GM12878 (cell line): Measurements from ENCODE around the gene CTSA. TPM values are rescaled to one million over a fixed set of nuclear protein-coding genes. Genes with fewer than 3 reads are reported as not detected.

Experiments used
- ATAC-seq: fragments of 200-7000 bp; cut with Tn5 transposase; 3 replicates; pipeline ENCODE4 v1.9.1; 2020; ENCODE audit warnings: mild to moderate bottlenecking, moderate library complexity
- BruUV-seq: library from RNA; stranded (reverse); fragments of 400-500 nt; replicated peaks from 2 replicates; lab custom pipeline; 2021; lab: Mats Ljungman, UMichigan
- CTCF ChIA-PET: fragments of 300-600 bp; sonication (Branson Sonifier 250); formaldehyde crosslinking; extraction: SDS; loops from one replicate; lab custom pipeline; 2021; ENCODE audit warnings: inconsistent platforms; lab: Yijun Ruan, JAX
- POLR2A ChIA-PET: fragments of 350-600 bp; formaldehyde crosslinking; extraction: SDS; loops from one replicate; lab custom pipeline; 2021; ENCODE audit warnings: inconsistent platforms; lab: Charles Lee
- RAD21 ChIA-PET: fragments of 300-600 bp; sonication (Branson Sonifier 250); formaldehyde crosslinking; loops from one replicate; lab custom pipeline; 2023; ENCODE audit warnings: antibody characterized with exemption; ENCODE audit not compliant: unreplicated experiment; lab: Charles Lee
- SMC1A ChIA-PET: fragments of 300-600 bp; sonication (Branson Sonifier 250); formaldehyde crosslinking; loops from one replicate; lab custom pipeline; 2023; ENCODE audit not compliant: unreplicated experiment, uncharacterized antibody; lab: Charles Lee
- DNase-seq: peaks from one replicate; pipeline ENCODE4 v3.0.0-alpha.2; 2011; ENCODE audit warnings: low read depth, low spot score
- FAIRE-seq: peaks from 3 replicates; lab custom pipeline; 2011; peaks lifted over from hg19 to GRCh38; lab: Jason Lieb, UNC
- H2AFZ ChIP-seq: 2 replicates; pipeline ENCODE4 v1.6.0; 2011; ENCODE audit warnings: low read depth, low read length, control low read depth; ENCODE audit not compliant: control insufficient read depth
- H3K27ac ChIP-seq: 2 replicates; pipeline ENCODE4 v1.5.1; 2011; ENCODE audit warnings: control low read depth; ENCODE audit not compliant: control insufficient read depth, insufficient read depth
- H3K27me3 ChIP-seq, 2 experiments: replicated peaks in 1 of 2; 2 replicates each; pipeline versions ENCODE4 v1.6.0 to v1.6.1; 2011; ENCODE audit warnings: low read length in 1 of 2; ENCODE audit not compliant: control insufficient read depth in 2 of 2, insufficient read depth in 2 of 2
- H3K36me3 ChIP-seq, 2 experiments: 2 replicates each; pipeline ENCODE4 v1.5.1; 2011; ENCODE audit warnings: low read length in 1 of 2; ENCODE audit not compliant: control insufficient read depth in 2 of 2, insufficient read depth in 2 of 2
- H3K4me1 ChIP-seq: 2 replicates; pipeline ENCODE4 v1.6.1; 2011; ENCODE audit warnings: mild to moderate bottlenecking, low read length, moderate library complexity, mixed read lengths; ENCODE audit not compliant: control insufficient read depth, insufficient read depth
- H3K4me2 ChIP-seq: 2 replicates; pipeline ENCODE4 v1.6.0; 2011; ENCODE audit warnings: control low read depth; ENCODE audit not compliant: control insufficient read depth, insufficient read depth
- H3K4me3 ChIP-seq: fragments of 200-600 bp; sonication (generic); 2 replicates; pipeline ENCODE4 v1.5.1; 2016
- H3K79me2 ChIP-seq: 2 replicates; pipeline ENCODE4 v1.6.0; 2011; ENCODE audit warnings: low read length; ENCODE audit not compliant: control insufficient read depth, insufficient read depth
- H3K9ac ChIP-seq: 2 replicates; pipeline ENCODE4 v1.8.0; 2011; ENCODE audit warnings: low read length, control low read depth, mixed read lengths; ENCODE audit not compliant: control insufficient read depth, insufficient read depth
- H3K9me3 ChIP-seq: replicated peaks from 3 replicates; pipeline ENCODE4 v1.5.1; 2011; ENCODE audit warnings: mild to moderate bottlenecking, low read length; ENCODE audit not compliant: control insufficient read depth, insufficient read depth
- H4K20me1 ChIP-seq: 2 replicates; pipeline ENCODE4 v1.6.0; 2011; ENCODE audit not compliant: control insufficient read depth, insufficient read depth
- E2F8 ChIP-seq: fragments of 450-650 bp; IDR thresholded peaks from 2 replicates; pipeline ENCODE4 v1.6.1; 2018; ENCODE audit warnings: mild to moderate bottlenecking, low read depth, moderate library complexity; ENCODE audit not compliant: partially characterized antibody
- GABPA ChIP-seq: IDR thresholded peaks from 2 replicates; pipeline ENCODE4 v1.6.1; 2014; ENCODE audit warnings: antibody characterized with exemption, low read depth, mild to moderate bottlenecking, inconsistent platforms
- MAX ChIP-seq: IDR thresholded peaks from 2 replicates; pipeline ENCODE4 v1.6.1; 2012; ENCODE audit warnings: low read depth, low read length, improper control_type of control experiment
- MEF2B ChIP-seq: fragments of 450-650 bp; IDR thresholded peaks from 2 replicates; pipeline ENCODE4 v1.6.1; 2018; ENCODE audit warnings: mild to moderate bottlenecking, moderate library complexity; ENCODE audit not compliant: partially characterized antibody, poor library complexity, severe bottlenecking
- NFYB ChIP-seq: IDR thresholded peaks from 2 replicates; pipeline ENCODE4 v1.6.1; 2011; ENCODE audit warnings: low read depth, mild to moderate bottlenecking, low read length, improper control_type of control experiment, moderate library complexity; ENCODE audit not compliant: insufficient read depth
- RB1 ChIP-seq: fragments of 450-650 bp; formaldehyde crosslinking; IDR thresholded peaks from 2 replicates; pipeline ENCODE4 v1.6.1; 2017; ENCODE audit warnings: mild to moderate bottlenecking, borderline replicate concordance
- RCOR1 ChIP-seq: conservative IDR thresholded peaks from 2 replicates; pipeline ENCODE4 v1.6.1; 2012; ENCODE audit warnings: low read depth, low read length, improper control_type of control experiment
- RFX5 ChIP-seq: IDR thresholded peaks from 2 replicates; pipeline ENCODE4 v1.6.1; 2011; ENCODE audit warnings: low read depth, low read length, improper control_type of control experiment
- TBL1XR1 ChIP-seq: IDR thresholded peaks from 2 replicates; pipeline ENCODE4 v1.6.1; 2012; ENCODE audit warnings: low read depth, low read length, improper control_type of control experiment
- TCF12 ChIP-seq: IDR thresholded peaks from 2 replicates; pipeline ENCODE4 v1.6.1; 2011; ENCODE audit warnings: low read depth, mild to moderate bottlenecking, low read length
- WGBS: methylation state at CpG from one replicate; pipeline ENCODE4 v1.1.6; 2016; ENCODE audit warnings: low lambda C conversion rate; ENCODE audit not compliant: insufficient replicate concordance, insufficient coverage; ENCODE audit errors: missing lambda C conversion rate; 5-methylcytosine and 5-hydroxymethylcytosine counted together
- in situ Hi-C: fragments of 300-500 bp; cut with MboI; formaldehyde crosslinking; loops from 9 replicates; pipeline ENCODE4 v1.14.3; 2018; ENCODE audit warnings: mixed read lengths
- intact Hi-C: fragments of 100-400 bp; cut with micrococcal nuclease; formaldehyde crosslinking; loops from one replicate; pipeline ENCODE4 v1.14.2; 2022; ENCODE audit not compliant: unreplicated experiment
- polyA plus RNA-seq, 11 experiments: library from polyadenylated mRNA; depleted of rRNA in 4 of 11; unstranded in 6 of 11; stranded (reverse) in 5 of 11; fragments of >200 nt; fragmentation: Nextera tagmentation in 4 of 11; fragmentation: Illumina TruSeq in 1 of 11; extraction: Ambion mirVana in 4 of 11; extraction: Trizol in 1 of 11; gene quantifications; 1 replicate in 1 of 11; 2 replicates in 10 of 11; pipeline versions ENCODE4 v1.2.1 to v1.2.3, GENCODE V29; 2011 to 2016; ENCODE audit warnings: inconsistent platforms in 2 of 11, missing spikeins in 2 of 11, low read depth in 1 of 11
- total RNA-seq, 4 experiments: library from RNA; depleted of rRNA in 3 of 4; stranded (reverse); fragments of >200 nt in 3 of 4; fragmentation: Illumina TruSeq in 1 of 4; extraction: Trizol in 1 of 4; gene quantifications; 2 replicates each; pipeline versions ENCODE4 v1.2.1 to v1.2.3, GENCODE V29; 2013 to 2021
- TF ChIP-seq, protein P1 (sequence below): fragments of 450-650 bp; IDR thresholded peaks from 2 replicates; pipeline ENCODE4 v1.6.1; 2017; ENCODE audit warnings: mild to moderate bottlenecking, moderate library complexity

The CTSA gene
- total and polyA plus RNA-seq, 10 of the 15 experiments (the other 5 are each of a cell fraction or from before 2014, with no cell fraction given): 7.1 to 67.0 (median 36.2) TPM

DNA sequence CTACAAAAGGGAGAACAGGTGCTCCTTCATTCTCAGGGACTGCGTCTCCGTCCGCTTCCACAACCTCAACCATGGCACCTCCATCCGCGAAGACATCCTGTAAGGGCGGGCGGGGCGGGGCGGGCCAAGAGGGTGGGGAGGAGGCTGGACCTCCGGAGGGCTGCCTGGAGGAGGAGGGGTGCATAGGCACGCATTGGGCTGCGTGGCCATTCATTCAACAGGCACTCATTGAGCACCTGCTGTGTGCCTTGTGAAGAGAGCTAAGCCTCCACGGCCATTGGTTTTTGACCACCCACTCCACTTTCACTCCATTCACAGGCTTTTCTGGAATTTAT is 33.3 kb upstream of the CTSA start (continued):
- TF ChIP-seq, protein P1, sequence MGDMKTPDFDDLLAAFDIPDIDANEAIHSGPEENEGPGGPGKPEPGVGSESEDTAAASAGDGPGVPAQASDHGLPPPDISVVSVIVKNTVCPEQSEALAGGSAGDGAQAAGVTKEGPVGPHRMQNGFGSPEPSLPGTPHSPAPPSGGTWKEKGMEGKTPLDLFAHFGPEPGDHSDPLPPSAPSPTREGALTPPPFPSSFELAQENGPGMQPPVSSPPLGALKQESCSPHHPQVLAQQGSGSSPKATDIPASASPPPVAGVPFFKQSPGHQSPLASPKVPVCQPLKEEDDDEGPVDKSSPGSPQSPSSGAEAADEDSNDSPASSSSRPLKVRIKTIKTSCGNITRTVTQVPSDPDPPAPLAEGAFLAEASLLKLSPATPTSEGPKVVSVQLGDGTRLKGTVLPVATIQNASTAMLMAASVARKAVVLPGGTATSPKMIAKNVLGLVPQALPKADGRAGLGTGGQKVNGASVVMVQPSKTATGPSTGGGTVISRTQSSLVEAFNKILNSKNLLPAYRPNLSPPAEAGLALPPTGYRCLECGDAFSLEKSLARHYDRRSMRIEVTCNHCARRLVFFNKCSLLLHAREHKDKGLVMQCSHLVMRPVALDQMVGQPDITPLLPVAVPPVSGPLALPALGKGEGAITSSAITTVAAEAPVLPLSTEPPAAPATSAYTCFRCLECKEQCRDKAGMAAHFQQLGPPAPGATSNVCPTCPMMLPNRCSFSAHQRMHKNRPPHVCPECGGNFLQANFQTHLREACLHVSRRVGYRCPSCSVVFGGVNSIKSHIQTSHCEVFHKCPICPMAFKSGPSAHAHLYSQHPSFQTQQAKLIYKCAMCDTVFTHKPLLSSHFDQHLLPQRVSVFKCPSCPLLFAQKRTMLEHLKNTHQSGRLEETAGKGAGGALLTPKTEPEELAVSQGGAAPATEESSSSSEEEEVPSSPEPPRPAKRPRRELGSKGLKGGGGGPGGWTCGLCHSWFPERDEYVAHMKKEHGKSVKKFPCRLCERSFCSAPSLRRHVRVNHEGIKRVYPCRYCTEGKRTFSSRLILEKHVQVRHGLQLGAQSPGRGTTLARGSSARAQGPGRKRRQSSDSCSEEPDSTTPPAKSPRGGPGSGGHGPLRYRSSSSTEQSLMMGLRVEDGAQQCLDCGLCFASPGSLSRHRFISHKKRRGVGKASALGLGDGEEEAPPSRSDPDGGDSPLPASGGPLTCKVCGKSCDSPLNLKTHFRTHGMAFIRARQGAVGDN: 0 out of 2 replicates have a peak, but pooled peaks have one; percentile 17
- TF ChIP-seq RCOR1: 0 out of 2 replicates have a peak, but pooled peaks have one; percentile 2
- no peak for TF ChIP-seq NFYB
- 0 out of 2 replicates have a peak, but pooled peaks have one; percentile 2 for TF ChIP-seq TBL1XR1
- no peak for TF ChIP-seq MAX

DNA sequence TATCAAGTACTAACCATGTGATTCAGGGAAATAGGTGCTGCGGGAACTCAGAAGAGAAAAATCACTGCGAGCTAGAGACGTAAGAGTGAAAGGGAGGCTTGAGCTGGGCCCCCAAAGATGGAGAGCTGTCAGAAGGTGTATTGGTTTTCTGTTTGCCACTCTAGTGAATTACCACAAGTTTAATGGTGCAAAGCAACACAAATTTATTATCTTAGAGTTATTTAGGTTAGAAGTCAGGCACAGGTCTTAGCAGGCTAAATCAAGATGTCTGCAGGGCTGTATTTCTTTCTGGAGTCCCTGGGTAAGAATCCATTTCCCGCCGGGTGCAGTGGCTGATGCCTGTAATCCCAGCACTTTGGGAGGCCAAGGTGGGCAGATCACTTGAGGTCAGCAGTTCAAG is 31.2 kb upstream of the CTSA start:
- no peak for FAIRE-seq
- Histone ChIP-seq H2AFZ (no peak overlapping the region), H3K4me3 (no peak overlapping the region), H3K9ac (no peak overlapping the region), H3K27ac (no peak overlapping the region), H3K79me2 (peaks cover 19% of the 10 kb centered on the region), H3K4me1 (peaks cover 8% of the 10 kb centered on the region), H3K9me3 (no peaks in the 10 kb centered on the region), H4K20me1 (no peaks in the 10 kb centered on the region), H3K36me3 (no peaks in the 10 kb centered on the region), H3K4me2 (no peak overlapping the region), H3K27me3 (no peaks in the 10 kb centered on the region)
- POLR2A ChIA-PET: interaction anchor here (1.5 kb wide), 2 partner anchors 30 to 74 kb away, joined by 3 to 4 read pairs; partner anchors contain the start of gene PCIF1
- no peak for DNase-seq
- intact Hi-C loops: loop anchor here (5.0 kb wide), 1 partner anchor 48 kb away; the partner anchor contains the start of gene UBE2C
- no TSS peak for BruUV-seq
- CTCF ChIA-PET: interaction anchor here (1.4 kb wide), 1 partner anchor 110 kb away, joined by 3 read pairs; no protein-coding TSS in a partner anchor
- 99% methylated on average over 5 of the region's 5 CpGs for WGBS
- SMC1A ChIA-PET: interaction anchor here (0.5 kb wide), 1 partner anchor 60 kb away, joined by 3 read pairs; no protein-coding TSS in a partner anchor
- RAD21 ChIA-PET: no interaction called here
- in situ Hi-C loops: no loop called here
- ATAC-seq: no peak
- TF ChIP-seq MEF2B (no peak), RB1 (no peak), TCF12 (no peak), GABPA (no peak), E2F8 (no peak), RFX5 (no peak)
